ENCODE results near the gene CBARP. TPM values are rescaled to one million over a fixed set of nuclear protein-coding genes. Genes with fewer than 3 reads are reported as not detected.

The CBARP gene, protein sequence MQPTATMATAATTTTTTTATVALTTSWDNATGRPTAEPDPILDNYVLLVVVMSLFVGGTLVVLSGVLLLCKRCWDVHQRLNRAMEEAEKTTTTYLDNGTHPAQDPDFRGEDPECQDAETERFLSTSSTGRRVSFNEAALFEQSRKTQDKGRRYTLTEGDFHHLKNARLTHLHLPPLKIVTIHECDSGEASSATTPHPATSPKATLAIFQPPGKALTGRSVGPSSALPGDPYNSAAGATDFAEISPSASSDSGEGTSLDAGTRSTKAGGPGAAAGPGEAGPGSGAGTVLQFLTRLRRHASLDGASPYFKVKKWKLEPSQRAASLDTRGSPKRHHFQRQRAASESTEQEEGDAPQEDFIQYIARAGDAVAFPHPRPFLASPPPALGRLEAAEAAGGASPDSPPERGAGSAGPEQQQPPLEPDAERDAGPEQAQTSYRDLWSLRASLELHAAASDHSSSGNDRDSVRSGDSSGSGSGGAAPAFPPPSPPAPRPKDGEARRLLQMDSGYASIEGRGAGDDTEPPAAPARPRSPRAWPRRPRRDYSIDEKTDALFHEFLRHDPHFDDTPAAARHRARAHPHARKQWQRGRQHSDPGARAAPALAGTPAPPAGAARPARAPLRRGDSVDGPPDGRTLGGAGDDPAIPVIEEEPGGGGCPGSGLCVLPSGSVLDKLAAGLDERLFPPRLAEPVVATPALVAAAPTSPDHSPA
- total RNA-seq: 1 to 10 TPM in 1 of 4 donors, under 1 TPM in 2, not detected in 1; 0.58 to 1.0 (median 0.99) TPM

DNA sequence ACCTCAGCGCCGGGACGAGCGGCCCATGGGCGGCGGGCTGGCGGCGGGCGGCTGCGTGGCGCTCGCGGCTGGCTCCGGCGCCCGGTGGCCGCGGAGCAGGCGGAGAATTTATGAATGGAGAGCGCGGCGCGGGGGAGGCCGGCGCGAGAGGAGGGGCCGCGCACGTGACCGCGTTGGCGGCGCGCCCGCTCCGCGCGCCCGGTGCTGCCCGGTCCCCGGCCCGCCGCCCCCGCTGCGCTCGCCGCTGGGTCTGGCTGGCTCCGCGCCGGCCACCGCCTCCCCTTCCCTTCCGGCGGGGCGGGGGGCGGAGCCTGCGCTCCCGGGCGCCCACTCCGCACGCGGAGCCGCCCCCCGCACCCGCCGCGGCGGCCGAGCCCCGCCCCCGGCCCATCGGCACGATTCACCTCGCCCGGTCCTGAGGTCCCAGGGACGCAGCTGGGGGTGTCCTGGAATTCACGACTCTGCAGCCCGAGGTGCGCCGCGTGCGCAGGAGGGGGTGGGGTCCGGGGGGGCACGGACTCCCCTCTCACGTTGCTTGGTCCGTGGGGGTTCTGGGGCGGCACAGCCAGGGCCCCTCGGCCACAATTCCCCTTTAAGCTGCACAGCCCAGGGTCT is at the start of gene CBARP:
Gene CBARP (minus strand): TSS at position 252 of the 615 bp plus-strand sequence. CDS start 1,905 bp downstream, outside the sequence.
- peaks cover 0 to 3% (median 0%) of the 10 kb centered on the region in 4 donors for H3K36me3 ChIP-seq
- H3K9me3 ChIP-seq: no peaks in the 10 kb centered on the region
- intact Hi-C loops (cut with DNase I): no loop called here
- H3K4me1 ChIP-seq: peaks cover 47 to 73% (median 64%) of the 10 kb centered on the region in 4 donors
- 0% methylated on average over 3 of the region's 87 CpGs for WGBS
- peaks cover 0 to 14% (median 2%) of the 10 kb centered on the region in 4 donors for H3K27me3 ChIP-seq
- no peak for DNase-seq (ENCODE audit: extremely low spot score)
- TF ChIP-seq EP300 (IDR thresholded peaks at IDR 0.05) (no peak), POLR2A (IDR thresholded peaks at IDR 0.05; ENCODE audit: low read depth) (no peak), POLR2AphosphoS5 (IDR thresholded peaks at IDR 0.05) (no peak)
- TF ChIP-seq, protein P1, sequence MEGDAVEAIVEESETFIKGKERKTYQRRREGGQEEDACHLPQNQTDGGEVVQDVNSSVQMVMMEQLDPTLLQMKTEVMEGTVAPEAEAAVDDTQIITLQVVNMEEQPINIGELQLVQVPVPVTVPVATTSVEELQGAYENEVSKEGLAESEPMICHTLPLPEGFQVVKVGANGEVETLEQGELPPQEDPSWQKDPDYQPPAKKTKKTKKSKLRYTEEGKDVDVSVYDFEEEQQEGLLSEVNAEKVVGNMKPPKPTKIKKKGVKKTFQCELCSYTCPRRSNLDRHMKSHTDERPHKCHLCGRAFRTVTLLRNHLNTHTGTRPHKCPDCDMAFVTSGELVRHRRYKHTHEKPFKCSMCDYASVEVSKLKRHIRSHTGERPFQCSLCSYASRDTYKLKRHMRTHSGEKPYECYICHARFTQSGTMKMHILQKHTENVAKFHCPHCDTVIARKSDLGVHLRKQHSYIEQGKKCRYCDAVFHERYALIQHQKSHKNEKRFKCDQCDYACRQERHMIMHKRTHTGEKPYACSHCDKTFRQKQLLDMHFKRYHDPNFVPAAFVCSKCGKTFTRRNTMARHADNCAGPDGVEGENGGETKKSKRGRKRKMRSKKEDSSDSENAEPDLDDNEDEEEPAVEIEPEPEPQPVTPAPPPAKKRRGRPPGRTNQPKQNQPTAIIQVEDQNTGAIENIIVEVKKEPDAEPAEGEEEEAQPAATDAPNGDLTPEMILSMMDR (IDR thresholded peaks at IDR 0.05): no peak
- H3K4me3 ChIP-seq: peak within 1 kb of the TSS; percentile 60 to 62 (median 61)
- H3K27ac ChIP-seq (replicated peaks in 1 of 4): peak within 1 kb of the TSS; percentile 91 to 100 (median 100)

DNA sequence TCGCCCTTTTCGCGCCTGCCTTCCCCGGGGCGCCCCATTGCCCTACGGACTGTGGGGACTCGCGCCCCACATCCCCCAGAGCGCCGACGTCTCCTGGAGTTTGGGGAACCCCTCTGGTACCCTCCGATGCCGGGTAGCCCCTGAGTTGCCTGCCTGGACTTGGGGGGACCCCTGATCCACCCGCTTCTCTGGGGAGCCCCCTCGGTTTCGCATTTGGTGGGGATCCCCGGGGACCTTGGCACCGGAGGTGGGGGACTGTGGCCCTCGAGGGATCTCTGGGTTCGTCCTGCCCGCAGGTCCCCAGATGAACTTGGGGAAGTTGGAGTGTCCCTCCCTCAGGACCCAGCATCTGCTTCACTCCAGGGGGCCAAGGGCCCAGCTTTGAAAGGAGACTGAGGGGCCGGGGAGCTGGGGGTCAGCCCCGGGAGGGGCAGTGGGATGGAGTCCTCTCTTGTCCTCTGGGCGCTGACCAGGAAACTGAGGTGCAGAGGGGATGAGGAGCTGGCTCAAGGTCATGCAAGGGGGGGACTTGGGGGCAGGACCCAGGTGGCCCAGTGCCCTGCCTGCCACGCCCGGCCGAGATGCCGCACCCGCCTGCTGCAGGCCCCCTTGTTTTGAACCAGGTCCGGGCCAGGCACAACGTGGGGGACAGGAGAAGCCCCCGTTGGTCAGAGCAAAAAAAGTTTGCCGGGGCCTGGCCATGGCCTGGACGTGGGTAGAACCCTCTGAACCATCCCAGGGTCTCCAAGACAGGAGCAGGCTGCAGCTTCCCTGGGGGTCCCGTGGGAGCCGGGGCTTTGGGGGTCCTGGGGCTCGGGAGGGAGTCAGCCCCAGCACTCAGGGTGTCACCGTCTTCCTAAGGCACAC is 48.9 kb upstream of the CBARP start:
- peak overlapping the region in 1 of 4 donors; percentile 28 for H3K4me3 ChIP-seq
- intact Hi-C loops (cut with DNase I): loop anchor here (10.0 kb wide), 1 partner anchor 118 kb away; the partner anchor contains the start of genes DAZAP1 and GAMT
- H3K4me1 ChIP-seq: peaks cover 0 to 27% (median 21%) of the 10 kb centered on the region in 4 donors
- H3K27ac ChIP-seq (replicated peaks in 1 of 4): no peak overlapping the region
- DNase-seq (ENCODE audit: extremely low spot score): no peak
- H3K27me3 ChIP-seq: peaks cover 0 to 87% (median 39%) of the 10 kb centered on the region in 4 donors
- TF ChIP-seq POLR2A (IDR thresholded peaks at IDR 0.05; ENCODE audit: low read depth): no peak
- TF ChIP-seq, protein P1 (IDR thresholded peaks at IDR 0.05): no peak
- no peak for TF ChIP-seq POLR2AphosphoS5 (IDR thresholded peaks at IDR 0.05)
- no peak for TF ChIP-seq EP300 (IDR thresholded peaks at IDR 0.05)
- H3K9me3 ChIP-seq: no peaks in the 10 kb centered on the region
- WGBS: 24% methylated on average over 7 of the region's 38 CpGs
- H3K36me3 ChIP-seq: no peaks in the 10 kb centered on the region

DNA sequence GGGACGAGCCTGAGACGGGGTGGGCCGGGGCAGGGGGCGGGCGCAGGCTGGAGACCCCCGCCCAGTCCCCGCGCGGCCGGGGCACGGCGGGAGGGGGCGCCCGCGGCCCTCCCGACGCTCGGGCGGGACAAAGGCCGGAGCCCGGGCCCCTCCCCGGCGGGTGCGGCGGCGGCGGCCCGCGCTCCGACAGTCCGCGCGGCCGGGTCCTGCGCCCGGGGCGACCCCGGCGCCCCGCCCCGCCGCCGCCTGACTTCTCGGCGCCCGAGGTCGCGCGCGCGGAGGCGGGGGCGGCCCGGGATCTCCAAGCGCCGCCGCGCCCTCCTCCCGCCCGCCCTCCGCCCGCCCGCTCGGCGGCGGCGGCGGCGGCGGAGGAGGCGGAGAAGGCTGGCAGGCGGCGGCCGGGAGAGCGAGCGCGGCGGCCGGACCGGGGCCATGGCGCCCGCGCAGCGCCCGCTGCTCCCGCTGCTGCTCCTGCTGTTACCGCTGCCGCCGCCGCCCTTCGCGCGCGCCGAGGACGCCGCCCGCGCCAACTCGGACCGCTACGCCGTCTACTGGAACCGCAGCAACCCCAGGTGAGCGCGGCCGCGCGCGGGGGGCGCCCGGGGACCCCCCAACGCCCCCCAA is 48.0 kb upstream of the CBARP start, which contains the start of gene EFNA2:
Gene EFNA2 (plus strand): TSS at position 137 of the 624 bp plus-strand sequence. CDS start 296 bp downstream, at position 433.
- Histone ChIP-seq H3K27me3 (peaks cover 0 to 78% (median 36%) of the 10 kb centered on the region in 4 donors), H3K27ac (replicated peaks in 1 of 4) (no peak within 1 kb of the TSS), H3K36me3 (no peaks in the 10 kb centered on the region), H3K9me3 (no peaks in the 10 kb centered on the region), H3K4me3 (peak within 1 kb of the TSS in 2 of 4 donors; percentile 28 to 50), H3K4me1 (peaks cover 0 to 27% (median 21%) of the 10 kb centered on the region in 4 donors)
- no peak for DNase-seq (ENCODE audit: extremely low spot score)
- intact Hi-C loops (cut with DNase I): loop anchor here (10.0 kb wide), 1 partner anchor 119 kb away; the partner anchor contains the start of genes DAZAP1 and GAMT
- 0% methylated on average over 1 of the region's 113 CpGs for WGBS
- TF ChIP-seq EP300 (IDR thresholded peaks at IDR 0.05) (no peak), POLR2AphosphoS5 (IDR thresholded peaks at IDR 0.05) (no peak), POLR2A (IDR thresholded peaks at IDR 0.05; ENCODE audit: low read depth) (no peak)
- TF ChIP-seq, protein P1 (IDR thresholded peaks at IDR 0.05): no peak

Data from esophagus muscularis mucosa (tissue), 4 donors.